Fibroblast of skin of scalp (primary cell): Measurements from ENCODE around the gene AGMO.

Source experiments
- DNase-seq: peaks from one replicate; pipeline ENCODE4 v3.0.0-alpha.2; 2013

The AGMO gene

GRCh38 chr7:15397159-15397550, 164.7 kb downstream of the AGMO start:
- no peak for DNase-seq

GRCh38 chr7:15396210-15397158, 165.3 kb downstream of the AGMO start:
- DNase-seq: no peak

GRCh38 chr7:15389073-15389472, 172.7 kb downstream of the AGMO start:
- DNase-seq: no peak

- DNase-seq: peak; percentile 69
Measured at GRCh38 chr7:15378494-15379145, 183.2 kb downstream of the AGMO start.

- peak; percentile 48 for DNase-seq
Measured at GRCh38 chr7:15376600-15376999, 185.2 kb downstream of the AGMO start.

- DNase-seq: no peak
Measured at GRCh38 chr7:15370441-15370840, 191.4 kb downstream of the AGMO start.

- no peak for DNase-seq
Measured at GRCh38 chr7:15368653-15369052, 193.2 kb downstream of the AGMO start.

GRCh38 chr7:15367897-15368296, 193.9 kb downstream of the AGMO start:
- no peak for DNase-seq

- no peak for DNase-seq
Measured at GRCh38 chr7:15358112-15358511, 203.7 kb downstream of the AGMO start.

GRCh38 chr7:15352421-15353206, 209.2 kb downstream of the AGMO start:
- DNase-seq: no peak

GRCh38 chr7:15345216-15345615, 216.6 kb downstream of the AGMO start:
- DNase-seq: no peak

- DNase-seq: no peak
Measured at GRCh38 chr7:15341817-15342216, 220.0 kb downstream of the AGMO start.

- peak; percentile 24 for DNase-seq
Measured at GRCh38 chr7:15336146-15336545, 225.7 kb downstream of the AGMO start.

- no peak for DNase-seq
Measured at GRCh38 chr7:15335390-15335789, 226.4 kb downstream of the AGMO start.

GRCh38 chr7:15334536-15335263, 227.1 kb downstream of the AGMO start:
- DNase-seq: no peak

GRCh38 chr7:15332956-15333355, 228.9 kb downstream of the AGMO start:
- no peak for DNase-seq

- no peak for DNase-seq
Measured at GRCh38 chr7:15330943-15331342, 230.9 kb downstream of the AGMO start.

- no peak for DNase-seq
Measured at GRCh38 chr7:15327001-15327400, 234.8 kb downstream of the AGMO start.

GRCh38 chr7:15326044-15326644, 235.7 kb downstream of the AGMO start:
- peak; percentile 46 for DNase-seq

- no peak for DNase-seq
Measured at GRCh38 chr7:15323550-15323949, 238.3 kb downstream of the AGMO start.

- no peak for DNase-seq
Measured at GRCh38 chr7:15317215-15317614, 244.6 kb downstream of the AGMO start.

GRCh38 chr7:15315678-15316077, 246.1 kb downstream of the AGMO start:
- DNase-seq: no peak
